ENCODE data around the gene ZNF775.
A peak's percentile ranks its signal among the peaks of the same experiment; 100 is the strongest.
"Not testable (repeated sequence)": the region's sequence is repeated elsewhere in the genome, so short reads cannot be mapped to it uniquely, and the experiment has no call there.

ZNF775 gene

GRCh38 chr7:150383710-150384397 is 4.7 kb downstream of the ZNF775 start:
- no peak for DNase-seq

- DNase-seq = peak; percentile 45 to 48
Observed at GRCh38 chr7:150384406-150385301, 5.5 kb downstream of the ZNF775 start.

GRCh38 chr7:150385302-150385723 is 6.2 kb downstream of the ZNF775 start:
- DNase-seq = no peak

- not testable (repeated sequence) for DNase-seq
Observed at GRCh38 chr7:150385884-150386283, 6.8 kb downstream of the ZNF775 start.

GRCh38 chr7:150388306-150388705 is 9.2 kb downstream of the ZNF775 start:
- no peak for DNase-seq

GRCh38 chr7:150388709-150389531 is 9.8 kb downstream of the ZNF775 start:
- peak; percentile 56 to 58 for DNase-seq

GRCh38 chr7:150389532-150389816 is 10.3 kb downstream of the ZNF775 start:
- no peak for DNase-seq

GRCh38 chr7:150390205-150390604 is 11.1 kb downstream of the ZNF775 start:
- DNase-seq = no peak

GRCh38 chr7:150393325-150393724 is 14.2 kb downstream of the ZNF775 start:
- no peak for DNase-seq

GRCh38 chr7:150396426-150396825 is 17.3 kb downstream of the ZNF775 start:
- DNase-seq = no peak

GRCh38 chr7:150396851-150397260 is 17.7 kb downstream of the ZNF775 start:
- DNase-seq = no peak

- DNase-seq = no peak
Observed at GRCh38 chr7:150397346-150398107, 18.4 kb downstream of the ZNF775 start.

GRCh38 chr7:150398108-150398964 is 19.2 kb downstream of the ZNF775 start:
- no peak for DNase-seq

GRCh38 chr7:150398965-150399320 is 19.8 kb downstream of the ZNF775 start:
- DNase-seq = no peak

- DNase-seq = no peak
Observed at GRCh38 chr7:150399421-150400007, 20.4 kb downstream of the ZNF775 start.

GRCh38 chr7:150400008-150400787 is 21.1 kb downstream of the ZNF775 start:
- DNase-seq = no peak

- no peak for DNase-seq
Observed at GRCh38 chr7:150400788-150401423, 21.8 kb downstream of the ZNF775 start.

- DNase-seq = peak; percentile 15 to 23
Observed at GRCh38 chr7:150401424-150401790, 22.3 kb downstream of the ZNF775 start.

- DNase-seq = no peak
Observed at GRCh38 chr7:150401861-150402631, 22.9 kb downstream of the ZNF775 start.

All from inflammatory macrophage treated with lipopolysaccharide for 1 hour (primary cell).